GM12892 (cell line): ENCODE measurements around the gene CLDN20.

ENCODE experiments used
- POLR2A ChIP-seq: IDR thresholded peaks from 2 replicates; pipeline ENCODE4 v1.6.1; 2011; ENCODE audit warnings: low read depth, low read length, control low read depth
- POLR2AphosphoS5 ChIP-seq: IDR thresholded peaks from 2 replicates; pipeline ENCODE4 v1.6.1; 2011; ENCODE audit warnings: low read depth, low read length, control low read depth
- TAF1 ChIP-seq: IDR thresholded peaks from 2 replicates; pipeline ENCODE4 v1.6.1; 2011; ENCODE audit warnings: low read depth, mild to moderate bottlenecking, control low read depth, low read length, borderline replicate concordance

GRCh38 chr6:155240905-155241600 lies 22.8 kb upstream of the CLDN20 start:
- no peak for TF ChIP-seq POLR2AphosphoS5
- TF ChIP-seq POLR2A, result no peak
- no peak for TF ChIP-seq TAF1
